GM12872 (cell line): Measurements from ENCODE around the gene SETD3.

Source experiments
- TF ChIP-seq, protein P1 (sequence below): IDR thresholded peaks from 3 replicates; pipeline ENCODE4 v1.5.1; 2011; ENCODE audit warnings: low read depth, mild to moderate bottlenecking, low read length, moderate library complexity; ENCODE audit not compliant: insufficient read depth

The SETD3 gene

DNA sequence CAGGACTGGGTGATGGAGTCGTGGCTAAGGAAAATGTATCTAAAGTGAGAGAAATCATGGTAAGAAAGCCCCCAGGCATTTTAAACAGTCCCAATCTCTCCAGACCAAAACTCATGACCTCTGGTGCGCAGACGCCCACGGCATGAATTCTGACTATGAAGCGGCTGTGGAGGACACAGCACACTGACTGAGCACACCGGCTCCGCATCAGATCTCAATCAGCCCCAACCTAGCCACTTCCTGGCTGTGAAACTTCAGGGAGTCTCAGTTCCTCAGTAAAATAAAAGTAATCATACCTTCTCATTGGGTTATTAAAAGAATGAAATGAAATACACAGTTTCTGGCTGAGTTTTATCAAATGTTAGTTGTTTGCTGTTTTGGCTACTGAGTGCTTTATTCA lies 38.7 kb downstream of the SETD3 start:
- TF ChIP-seq, protein P1, sequence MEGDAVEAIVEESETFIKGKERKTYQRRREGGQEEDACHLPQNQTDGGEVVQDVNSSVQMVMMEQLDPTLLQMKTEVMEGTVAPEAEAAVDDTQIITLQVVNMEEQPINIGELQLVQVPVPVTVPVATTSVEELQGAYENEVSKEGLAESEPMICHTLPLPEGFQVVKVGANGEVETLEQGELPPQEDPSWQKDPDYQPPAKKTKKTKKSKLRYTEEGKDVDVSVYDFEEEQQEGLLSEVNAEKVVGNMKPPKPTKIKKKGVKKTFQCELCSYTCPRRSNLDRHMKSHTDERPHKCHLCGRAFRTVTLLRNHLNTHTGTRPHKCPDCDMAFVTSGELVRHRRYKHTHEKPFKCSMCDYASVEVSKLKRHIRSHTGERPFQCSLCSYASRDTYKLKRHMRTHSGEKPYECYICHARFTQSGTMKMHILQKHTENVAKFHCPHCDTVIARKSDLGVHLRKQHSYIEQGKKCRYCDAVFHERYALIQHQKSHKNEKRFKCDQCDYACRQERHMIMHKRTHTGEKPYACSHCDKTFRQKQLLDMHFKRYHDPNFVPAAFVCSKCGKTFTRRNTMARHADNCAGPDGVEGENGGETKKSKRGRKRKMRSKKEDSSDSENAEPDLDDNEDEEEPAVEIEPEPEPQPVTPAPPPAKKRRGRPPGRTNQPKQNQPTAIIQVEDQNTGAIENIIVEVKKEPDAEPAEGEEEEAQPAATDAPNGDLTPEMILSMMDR: no peak

DNA sequence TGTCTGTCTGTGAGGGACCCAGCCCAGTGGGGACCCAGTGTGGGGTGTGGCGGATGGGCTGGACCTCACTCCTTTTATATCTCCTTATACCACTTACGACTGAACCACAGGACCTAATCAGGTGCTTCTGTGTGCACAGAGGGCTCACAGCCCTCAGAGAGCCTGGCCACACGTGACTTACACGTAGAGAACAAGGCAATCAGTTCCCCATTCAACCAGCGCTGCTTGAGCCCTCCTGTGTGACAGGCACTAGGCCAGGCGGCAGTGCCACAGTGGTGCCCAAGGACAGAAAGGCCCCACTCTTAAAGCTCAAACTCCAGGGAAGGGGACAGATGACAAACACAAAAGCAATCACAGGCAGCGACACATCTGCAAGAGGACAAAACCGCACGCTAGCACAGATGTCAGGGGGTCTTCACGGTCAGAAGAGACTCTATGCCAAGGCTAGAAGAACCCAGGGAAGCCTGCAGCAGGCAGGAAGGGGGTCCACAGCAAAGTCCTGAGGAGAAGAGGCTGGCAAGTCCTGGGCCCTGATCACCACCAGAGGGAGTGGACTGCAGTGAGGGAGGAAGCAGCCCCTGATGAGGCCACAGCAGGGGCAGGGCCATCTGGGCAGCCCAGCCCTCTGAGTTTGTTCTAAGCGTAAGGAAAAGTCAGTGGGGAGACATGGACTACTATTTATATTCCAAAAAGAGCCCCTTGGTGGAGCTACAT lies 39.3 kb downstream of the SETD3 start:
- TF ChIP-seq, protein P1: no peak

DNA sequence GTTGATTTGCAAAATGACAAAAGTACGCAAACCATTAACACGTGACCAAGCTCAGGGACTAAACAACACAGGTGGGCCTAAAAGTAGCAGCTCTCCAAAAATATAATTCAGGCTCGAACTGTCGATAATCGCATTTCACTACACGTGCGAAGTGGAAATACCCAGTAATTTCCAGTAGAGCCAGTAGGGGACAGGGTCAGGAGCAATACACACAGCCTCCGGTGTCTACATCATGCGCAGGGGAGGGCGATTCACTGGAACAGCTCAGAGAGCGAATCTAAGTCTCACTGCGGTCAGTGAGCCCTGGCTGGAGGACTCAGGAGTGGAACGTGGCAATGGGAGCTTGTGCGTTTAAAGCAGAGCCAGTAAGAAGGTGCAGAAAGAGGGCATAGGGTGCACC lies 40.4 kb downstream of the SETD3 start:
- TF ChIP-seq, protein P1: no peak

DNA sequence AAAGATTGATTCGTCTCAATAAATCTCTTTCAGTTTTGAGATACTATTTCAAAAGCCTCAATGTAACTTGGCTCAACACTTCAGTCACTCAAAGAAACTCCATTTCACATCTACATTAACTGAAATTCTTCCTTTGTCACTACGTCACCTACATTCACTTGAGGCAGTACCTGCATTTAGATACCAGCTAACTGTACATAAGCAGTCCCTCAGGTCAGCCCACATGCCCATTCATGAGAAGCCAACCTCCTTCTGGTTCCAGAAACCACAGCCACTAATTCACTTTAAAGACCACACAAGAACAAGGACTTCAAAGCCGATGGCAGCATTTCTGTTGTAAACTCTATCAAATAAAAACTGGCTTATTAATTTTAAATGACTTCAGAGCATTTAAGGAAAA lies 43.0 kb downstream of the SETD3 start:
- TF ChIP-seq, protein P1: no peak

DNA sequence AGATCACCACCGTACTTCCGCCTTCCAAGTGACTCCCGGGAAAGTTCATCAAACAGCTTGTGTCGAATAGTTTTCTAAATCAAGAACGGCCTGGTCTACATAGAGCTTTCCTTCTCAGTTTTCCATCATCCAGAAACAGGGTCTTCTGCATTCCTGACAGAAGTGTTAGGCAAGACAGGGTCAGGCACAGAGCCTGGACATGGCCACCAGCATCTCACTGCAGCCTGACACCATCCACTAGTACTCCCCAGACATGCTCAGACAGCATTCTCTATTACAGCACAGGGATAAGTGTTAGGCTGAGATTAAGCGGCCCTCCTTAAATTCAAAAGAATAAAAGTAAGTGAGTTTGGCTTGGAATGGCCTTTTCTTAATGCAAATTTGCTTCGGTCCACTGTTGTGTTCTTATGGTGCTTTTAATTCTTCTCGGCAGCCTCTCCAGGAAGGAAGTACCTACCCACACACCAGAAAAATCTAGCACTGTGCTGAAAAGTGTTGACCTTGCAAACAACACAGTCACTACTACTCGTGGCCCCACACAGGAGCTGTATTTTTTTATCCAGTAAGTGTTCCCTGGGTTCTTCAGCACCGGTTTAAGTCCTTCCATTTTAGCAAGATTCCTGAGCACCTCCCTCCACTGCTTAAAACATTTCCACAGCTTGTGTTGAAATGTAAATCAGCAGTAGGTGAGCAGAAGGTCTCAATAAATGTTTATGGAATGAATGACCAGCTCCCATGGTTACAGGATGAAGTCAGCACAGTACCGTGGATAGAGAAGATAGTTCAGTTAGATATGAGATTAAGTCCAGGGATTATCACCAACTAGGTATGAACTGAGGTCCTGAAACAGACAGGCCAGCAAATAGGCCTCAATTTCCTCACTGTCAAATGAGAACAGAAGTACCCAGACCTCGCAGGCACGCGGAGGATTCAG lies 44.1 kb downstream of the SETD3 start:
- TF ChIP-seq, protein P1: no peak

DNA sequence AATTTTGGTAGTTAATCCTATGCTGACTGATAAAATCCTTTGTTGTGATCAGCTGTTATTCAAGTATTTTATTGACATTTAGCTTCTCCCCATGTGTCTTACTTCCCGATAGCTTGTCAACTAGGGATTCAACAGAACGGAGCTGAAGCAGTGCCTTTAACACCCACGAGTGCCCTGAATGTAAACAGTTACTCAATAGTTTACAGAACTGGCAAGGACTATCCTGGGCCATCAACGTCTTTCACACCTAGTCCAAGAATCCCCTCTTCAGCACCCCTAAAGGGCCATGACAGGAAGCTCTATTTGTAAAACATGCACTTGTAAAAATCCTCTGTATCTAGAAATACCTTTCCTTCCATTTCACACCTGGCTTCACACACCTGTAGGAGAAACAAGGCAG lies 45.3 kb downstream of the SETD3 start:
- TF ChIP-seq, protein P1: no peak

DNA sequence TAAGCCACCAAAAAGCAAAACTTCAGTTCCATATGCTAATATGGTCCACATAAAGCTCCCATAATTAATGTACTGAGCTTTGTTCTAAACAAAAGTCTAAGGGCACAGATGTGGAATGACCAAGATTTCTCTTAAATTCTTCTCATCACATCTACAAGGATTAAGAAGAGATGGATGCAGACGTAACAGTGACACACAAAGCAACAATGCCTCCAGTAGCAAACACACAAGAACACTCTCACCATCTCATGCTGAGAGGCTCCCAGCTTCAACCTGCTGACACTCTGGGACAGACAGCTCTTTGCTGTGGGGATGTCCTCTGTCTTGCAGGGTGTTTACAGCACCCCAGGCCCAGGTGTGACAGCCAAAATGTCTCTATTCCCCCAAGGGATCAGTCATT lies 48.2 kb downstream of the SETD3 start:
- TF ChIP-seq, protein P1: no peak
